ENCODE results near the gene ENO4.

DNA sequence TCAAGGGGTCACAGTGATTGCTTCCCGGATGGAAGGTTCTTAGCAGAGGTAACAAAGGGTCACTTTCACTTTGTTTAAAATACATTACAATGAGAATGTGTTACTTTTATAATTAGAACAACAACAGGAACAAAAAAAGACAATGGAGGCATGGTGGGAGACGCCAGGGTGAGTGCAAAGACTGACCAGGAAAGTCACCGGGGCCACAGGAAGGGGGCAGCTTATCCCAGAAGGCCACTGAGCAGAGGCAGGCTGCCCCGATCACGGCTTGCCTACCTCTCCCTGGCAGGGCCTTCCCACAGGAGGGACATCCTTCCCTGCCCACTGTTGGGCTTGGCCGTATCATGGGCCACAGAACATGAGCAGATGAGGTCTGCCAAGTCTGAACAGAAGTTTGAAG, 46.8 kb upstream of the ENO4 start:
- TF ChIP-seq, protein P1, sequence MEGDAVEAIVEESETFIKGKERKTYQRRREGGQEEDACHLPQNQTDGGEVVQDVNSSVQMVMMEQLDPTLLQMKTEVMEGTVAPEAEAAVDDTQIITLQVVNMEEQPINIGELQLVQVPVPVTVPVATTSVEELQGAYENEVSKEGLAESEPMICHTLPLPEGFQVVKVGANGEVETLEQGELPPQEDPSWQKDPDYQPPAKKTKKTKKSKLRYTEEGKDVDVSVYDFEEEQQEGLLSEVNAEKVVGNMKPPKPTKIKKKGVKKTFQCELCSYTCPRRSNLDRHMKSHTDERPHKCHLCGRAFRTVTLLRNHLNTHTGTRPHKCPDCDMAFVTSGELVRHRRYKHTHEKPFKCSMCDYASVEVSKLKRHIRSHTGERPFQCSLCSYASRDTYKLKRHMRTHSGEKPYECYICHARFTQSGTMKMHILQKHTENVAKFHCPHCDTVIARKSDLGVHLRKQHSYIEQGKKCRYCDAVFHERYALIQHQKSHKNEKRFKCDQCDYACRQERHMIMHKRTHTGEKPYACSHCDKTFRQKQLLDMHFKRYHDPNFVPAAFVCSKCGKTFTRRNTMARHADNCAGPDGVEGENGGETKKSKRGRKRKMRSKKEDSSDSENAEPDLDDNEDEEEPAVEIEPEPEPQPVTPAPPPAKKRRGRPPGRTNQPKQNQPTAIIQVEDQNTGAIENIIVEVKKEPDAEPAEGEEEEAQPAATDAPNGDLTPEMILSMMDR (IDR thresholded peaks at IDR 0.05 in 2 of 3, conservative IDR thresholded peaks at IDR 0.05 in 1 of 3; ENCODE audit: control insufficient read depth in 2 of 3, extremely low read depth in 1 of 3, insufficient read depth in 1 of 3, low read depth in 3 of 3, low read length in 3 of 3), result no peak
- no peak for TF ChIP-seq CHD1 (IDR thresholded peaks at IDR 0.05; ENCODE audit: low read depth, low read length)
- TF ChIP-seq CBX5 (IDR thresholded peaks at IDR 0.05; ENCODE audit: low read depth), result no peak
- TF ChIP-seq PML (IDR thresholded peaks at IDR 0.05; ENCODE audit: low read length), result no peak
- no peak for TF ChIP-seq MTA2 (IDR thresholded peaks at IDR 0.05; ENCODE audit: low read depth)
- no peak for TF ChIP-seq EZH2 (IDR thresholded peaks at IDR 0.05; ENCODE audit: borderline replicate concordance, control insufficient read depth, low read depth, low read length)
- TF ChIP-seq, protein P2, sequence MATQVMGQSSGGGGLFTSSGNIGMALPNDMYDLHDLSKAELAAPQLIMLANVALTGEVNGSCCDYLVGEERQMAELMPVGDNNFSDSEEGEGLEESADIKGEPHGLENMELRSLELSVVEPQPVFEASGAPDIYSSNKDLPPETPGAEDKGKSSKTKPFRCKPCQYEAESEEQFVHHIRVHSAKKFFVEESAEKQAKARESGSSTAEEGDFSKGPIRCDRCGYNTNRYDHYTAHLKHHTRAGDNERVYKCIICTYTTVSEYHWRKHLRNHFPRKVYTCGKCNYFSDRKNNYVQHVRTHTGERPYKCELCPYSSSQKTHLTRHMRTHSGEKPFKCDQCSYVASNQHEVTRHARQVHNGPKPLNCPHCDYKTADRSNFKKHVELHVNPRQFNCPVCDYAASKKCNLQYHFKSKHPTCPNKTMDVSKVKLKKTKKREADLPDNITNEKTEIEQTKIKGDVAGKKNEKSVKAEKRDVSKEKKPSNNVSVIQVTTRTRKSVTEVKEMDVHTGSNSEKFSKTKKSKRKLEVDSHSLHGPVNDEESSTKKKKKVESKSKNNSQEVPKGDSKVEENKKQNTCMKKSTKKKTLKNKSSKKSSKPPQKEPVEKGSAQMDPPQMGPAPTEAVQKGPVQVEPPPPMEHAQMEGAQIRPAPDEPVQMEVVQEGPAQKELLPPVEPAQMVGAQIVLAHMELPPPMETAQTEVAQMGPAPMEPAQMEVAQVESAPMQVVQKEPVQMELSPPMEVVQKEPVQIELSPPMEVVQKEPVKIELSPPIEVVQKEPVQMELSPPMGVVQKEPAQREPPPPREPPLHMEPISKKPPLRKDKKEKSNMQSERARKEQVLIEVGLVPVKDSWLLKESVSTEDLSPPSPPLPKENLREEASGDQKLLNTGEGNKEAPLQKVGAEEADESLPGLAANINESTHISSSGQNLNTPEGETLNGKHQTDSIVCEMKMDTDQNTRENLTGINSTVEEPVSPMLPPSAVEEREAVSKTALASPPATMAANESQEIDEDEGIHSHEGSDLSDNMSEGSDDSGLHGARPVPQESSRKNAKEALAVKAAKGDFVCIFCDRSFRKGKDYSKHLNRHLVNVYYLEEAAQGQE (IDR thresholded peaks at IDR 0.05; ENCODE audit: low read depth, low read length), result no peak
- no peak for TF ChIP-seq SRF (IDR thresholded peaks at IDR 0.05; ENCODE audit: low read depth in 2 of 2, low read length in 2 of 2)
- TF ChIP-seq MXI1 (IDR thresholded peaks at IDR 0.05; ENCODE audit: low read depth, low read length), result no peak
- no peak for TF ChIP-seq POLR2A (IDR thresholded peaks at IDR 0.05; ENCODE audit: low read depth, low read length)
- TF ChIP-seq NFYB (IDR thresholded peaks at IDR 0.05; ENCODE audit: insufficient read depth, low read depth, low read length), result no peak
- TF ChIP-seq ATF7 (IDR thresholded peaks at IDR 0.05; ENCODE audit: low read depth), result no peak
- TF ChIP-seq, protein P3, sequence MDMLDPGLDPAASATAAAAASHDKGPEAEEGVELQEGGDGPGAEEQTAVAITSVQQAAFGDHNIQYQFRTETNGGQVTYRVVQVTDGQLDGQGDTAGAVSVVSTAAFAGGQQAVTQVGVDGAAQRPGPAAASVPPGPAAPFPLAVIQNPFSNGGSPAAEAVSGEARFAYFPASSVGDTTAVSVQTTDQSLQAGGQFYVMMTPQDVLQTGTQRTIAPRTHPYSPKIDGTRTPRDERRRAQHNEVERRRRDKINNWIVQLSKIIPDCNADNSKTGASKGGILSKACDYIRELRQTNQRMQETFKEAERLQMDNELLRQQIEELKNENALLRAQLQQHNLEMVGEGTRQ (IDR thresholded peaks at IDR 0.05; ENCODE audit: borderline replicate concordance, low read depth, low read length), result no peak
- TF ChIP-seq, protein P4, sequence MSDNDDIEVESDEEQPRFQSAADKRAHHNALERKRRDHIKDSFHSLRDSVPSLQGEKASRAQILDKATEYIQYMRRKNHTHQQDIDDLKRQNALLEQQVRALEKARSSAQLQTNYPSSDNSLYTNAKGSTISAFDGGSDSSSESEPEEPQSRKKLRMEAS (IDR thresholded peaks at IDR 0.05; ENCODE audit: low read depth, low read length), result no peak
